Measurements from ENCODE around the gene MTMR10.

DNA sequence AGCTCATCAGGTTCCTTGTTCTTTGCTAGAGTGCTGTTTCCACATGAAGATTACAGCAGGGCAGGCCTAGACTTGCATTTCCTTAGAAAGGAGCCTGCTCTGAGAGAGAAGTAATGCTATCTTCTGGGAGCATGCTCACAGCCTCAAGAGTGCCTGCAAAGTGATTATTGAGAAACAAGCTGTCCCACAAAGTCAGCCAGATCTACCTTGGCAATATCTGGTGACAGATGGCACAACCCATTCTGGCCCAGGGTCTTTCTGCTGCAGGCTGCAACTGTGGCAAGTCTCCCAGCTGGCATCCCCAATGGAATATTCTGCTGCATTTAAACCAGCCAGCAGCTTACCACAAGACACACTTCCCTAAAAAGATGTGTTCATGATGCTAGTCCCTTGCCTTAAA is 29.3 kb downstream of the MTMR10 start:
- TF ChIP-seq CTCF (IDR thresholded peaks at IDR 0.05) (no peak), POLR2AphosphoS5 (IDR thresholded peaks at IDR 0.05) (no peak), POLR2A (IDR thresholded peaks at IDR 0.05) (no peak), EP300 (IDR thresholded peaks at IDR 0.05) (no peak)

Data from suprapubic skin (tissue), 4 donors.